GM21717 (cell line): ENCODE data around the gene CNDP2.
A peak's percentile ranks its signal among the peaks of the same experiment; 100 is the strongest.

Experiments
- ATAC-seq: cut with Tn5 transposase; IDR thresholded peaks from one replicate; pipeline ENCODE4 v1.9.1; 2021; ENCODE audit warnings: mild to moderate bottlenecking, moderate library complexity; ENCODE audit not compliant: unreplicated experiment

CNDP2 gene

GRCh38 chr18:74495581-74496507 is at the start of gene CNDP2:
CNDP2 (plus strand) TSS chr18:74496363; CDS start chr18:74499974, 3,611 bp downstream.
- ATAC-seq = peak; percentile 75

DNA sequence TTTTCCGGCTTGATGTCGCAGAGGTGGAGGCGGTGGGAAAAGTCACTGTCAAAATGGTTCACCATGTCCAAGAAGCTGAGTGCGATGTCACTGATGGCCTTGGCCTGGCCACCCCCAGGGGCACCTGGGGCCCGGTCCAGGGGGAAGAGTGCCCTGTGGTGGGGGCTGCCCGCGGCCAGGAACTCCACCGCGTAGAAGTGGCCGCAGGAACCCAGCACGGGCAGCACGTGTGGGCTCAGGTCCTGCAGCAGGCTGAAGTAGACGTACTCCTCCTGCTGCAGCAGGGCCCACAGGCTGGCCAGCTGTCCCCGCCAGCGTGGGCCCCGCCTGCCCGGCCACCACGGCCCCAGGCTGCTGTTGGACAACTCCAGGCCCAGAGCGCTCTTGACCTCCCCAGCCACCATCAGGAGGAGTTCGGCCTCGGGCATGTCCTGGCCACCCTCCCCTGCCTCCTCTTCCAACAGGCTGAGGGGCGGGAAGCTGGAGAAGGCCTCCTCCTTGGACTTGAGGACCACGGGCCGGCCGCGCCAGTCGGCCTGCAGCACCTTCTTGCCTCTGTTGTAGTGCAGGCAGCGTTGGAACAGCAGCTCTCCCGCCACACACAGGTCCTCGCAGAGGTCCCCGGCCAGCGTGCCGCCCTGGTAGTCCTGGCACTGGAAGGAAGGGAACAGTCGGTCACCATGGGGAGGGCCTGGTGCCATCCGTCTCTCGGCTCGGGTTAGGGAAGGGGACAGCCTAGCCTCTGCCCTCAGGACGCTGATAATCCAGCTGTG is 49.3 kb upstream of the CNDP2 start:
- no peak for ATAC-seq

DNA sequence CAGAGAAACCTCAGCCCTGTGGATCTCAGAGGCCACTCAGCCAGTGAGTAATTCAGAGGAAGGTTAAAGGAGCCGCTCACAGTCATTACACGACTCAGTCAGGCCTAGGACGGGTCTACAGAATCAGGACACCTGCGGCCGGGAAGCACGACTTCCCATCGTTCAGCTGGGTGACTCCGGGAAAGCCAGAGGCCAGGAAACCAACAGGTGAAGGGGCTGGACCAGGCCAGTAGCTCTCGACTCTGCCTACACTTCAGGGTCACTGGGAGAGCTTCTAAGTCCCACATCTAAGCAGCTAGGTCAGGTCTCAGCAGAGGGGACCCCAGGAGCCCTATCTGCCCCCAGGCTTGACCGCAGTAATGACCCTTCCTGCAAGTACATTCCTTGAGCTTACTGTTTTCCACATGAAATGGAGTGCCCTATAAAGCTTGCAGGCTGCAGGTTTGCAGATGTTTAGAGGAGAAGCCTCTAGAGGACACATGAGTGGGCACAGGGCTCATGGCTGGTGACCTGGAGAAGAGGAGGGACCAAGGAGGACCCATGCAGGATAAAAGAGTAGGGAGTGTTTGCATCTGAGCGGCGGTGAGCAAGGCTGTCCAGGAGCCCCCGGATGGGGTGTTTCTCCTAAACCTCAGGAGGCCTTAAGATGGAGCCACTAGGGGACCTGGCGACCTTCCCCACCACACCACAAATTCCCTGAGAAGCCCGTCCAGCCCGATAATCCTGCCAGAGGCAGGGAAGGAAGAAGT is 48.6 kb upstream of the CNDP2 start:
- ATAC-seq = no peak

GRCh38 chr18:74450626-74451025 is 45.5 kb upstream of the CNDP2 start:
- ATAC-seq = no peak

DNA sequence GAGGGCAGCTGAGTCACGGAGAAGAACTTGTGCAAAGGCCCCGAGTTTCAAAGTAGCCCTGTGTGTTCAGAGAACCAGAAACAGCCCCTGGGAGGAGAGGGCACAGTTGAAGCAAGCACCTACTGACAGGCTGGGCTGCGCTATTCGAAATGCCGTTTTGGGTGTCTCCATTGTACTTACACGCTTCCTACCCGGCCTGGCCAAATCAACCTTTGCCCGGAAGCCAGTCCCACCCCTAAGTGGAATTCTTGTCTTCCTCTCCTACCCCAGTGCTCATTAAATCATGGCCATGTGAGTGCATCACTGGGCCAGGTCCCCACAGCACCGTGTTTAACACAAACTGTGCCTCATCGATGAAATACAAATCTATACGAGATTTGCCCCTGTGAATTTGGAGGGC is 45.0 kb upstream of the CNDP2 start:
- ATAC-seq = no peak

DNA sequence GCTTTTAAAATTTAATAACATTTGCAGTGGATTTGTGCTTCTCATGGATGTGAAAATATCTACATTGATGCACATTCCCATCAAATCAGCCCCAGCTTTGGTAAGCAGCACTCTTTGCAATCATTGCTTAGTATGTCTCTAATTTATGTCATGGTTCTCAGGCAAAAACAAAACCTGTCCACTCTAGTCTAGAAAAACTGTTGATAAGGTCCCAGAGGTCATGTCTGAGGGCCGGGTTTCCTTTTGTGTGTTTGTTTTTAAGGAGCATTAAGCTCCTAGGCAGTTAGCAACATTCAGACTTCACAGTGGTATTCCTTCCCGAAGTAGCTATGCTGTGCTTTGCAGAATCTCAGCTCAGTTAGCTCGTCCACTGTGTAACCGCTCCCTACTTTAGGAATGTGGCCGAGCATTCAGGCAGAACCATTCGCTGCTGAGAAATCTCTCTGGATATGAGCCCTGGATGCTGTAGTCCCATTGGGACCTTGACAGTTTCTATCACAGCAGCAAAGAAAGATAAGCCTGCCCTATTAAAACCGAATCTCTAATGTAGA is 43.1 kb upstream of the CNDP2 start:
- no peak for ATAC-seq

- ATAC-seq = no peak
Measured at GRCh38 chr18:74453642-74454198, 42.4 kb upstream of the CNDP2 start.

- no peak for ATAC-seq
Measured at GRCh38 chr18:74454279-74454751, 41.8 kb upstream of the CNDP2 start.

DNA sequence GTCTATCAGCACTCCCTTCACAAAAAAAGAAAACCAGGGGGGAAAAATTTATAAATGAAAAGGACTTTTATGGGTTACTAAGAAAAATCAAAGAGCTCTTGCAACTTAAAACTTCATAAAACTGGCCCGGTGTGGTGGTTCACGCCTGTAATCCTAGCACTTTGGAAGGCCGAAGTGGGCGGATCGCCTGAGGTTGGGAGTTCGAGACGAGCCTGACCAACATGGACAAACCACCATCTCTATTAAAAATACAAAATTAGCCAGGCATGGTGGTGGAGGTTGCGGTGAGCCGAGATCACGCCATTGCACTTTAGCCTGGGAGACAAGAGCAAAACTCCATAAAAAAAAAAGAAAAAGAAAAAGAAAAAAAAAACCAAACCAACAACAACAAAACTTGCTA is 40.8 kb upstream of the CNDP2 start:
- ATAC-seq = no peak

DNA sequence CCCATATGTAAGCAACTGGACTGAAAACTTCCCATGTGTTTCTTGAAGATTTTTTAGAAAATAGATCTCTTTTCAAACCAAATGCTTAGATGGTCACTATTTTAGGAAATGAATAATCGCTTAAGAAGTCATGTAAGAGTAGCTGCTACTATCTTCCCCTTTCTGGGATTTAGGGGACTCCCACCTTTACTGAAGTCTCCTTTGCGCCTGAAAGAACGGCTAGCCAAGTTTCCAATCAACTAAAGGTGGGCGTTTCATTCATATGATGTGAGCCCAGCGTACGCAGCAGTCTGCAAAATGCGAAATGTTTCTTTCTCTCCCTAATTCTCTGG is 40.2 kb upstream of the CNDP2 start:
- ATAC-seq = no peak

DNA sequence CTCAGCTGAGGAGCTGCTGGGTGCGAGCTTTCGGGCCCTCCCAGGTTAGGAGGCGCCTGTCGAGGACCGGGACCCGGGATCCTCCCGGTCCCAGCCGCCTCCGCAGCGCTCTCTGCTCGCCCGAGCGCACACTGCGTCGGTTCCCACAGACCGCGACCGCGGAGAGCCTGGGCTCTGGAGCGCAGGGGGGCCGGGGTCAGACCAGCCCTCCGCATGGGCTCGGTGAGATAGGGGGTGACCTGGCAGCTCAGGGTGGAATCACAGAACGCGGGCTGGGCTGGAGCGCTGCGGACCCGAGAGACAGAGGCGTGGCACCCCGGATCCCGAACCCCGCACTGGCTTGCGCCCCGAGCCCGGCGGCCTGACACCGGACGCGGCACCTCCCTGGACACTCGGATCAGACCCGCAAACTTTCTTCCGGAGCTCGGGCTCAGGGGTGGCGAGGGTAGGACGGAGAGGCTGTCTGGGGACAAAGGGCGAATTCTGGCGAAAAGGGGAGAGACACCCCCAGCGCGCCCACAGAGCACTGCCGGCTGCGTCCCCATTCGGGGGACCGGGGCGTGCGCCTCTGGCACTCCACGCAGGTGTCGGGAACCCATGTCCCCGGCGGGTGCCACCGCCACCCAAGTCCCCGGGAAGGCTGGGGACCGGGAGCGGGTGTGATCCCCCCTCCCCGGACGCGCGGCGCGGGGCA is 39.7 kb upstream of the CNDP2 start:
- ATAC-seq = no peak

DNA sequence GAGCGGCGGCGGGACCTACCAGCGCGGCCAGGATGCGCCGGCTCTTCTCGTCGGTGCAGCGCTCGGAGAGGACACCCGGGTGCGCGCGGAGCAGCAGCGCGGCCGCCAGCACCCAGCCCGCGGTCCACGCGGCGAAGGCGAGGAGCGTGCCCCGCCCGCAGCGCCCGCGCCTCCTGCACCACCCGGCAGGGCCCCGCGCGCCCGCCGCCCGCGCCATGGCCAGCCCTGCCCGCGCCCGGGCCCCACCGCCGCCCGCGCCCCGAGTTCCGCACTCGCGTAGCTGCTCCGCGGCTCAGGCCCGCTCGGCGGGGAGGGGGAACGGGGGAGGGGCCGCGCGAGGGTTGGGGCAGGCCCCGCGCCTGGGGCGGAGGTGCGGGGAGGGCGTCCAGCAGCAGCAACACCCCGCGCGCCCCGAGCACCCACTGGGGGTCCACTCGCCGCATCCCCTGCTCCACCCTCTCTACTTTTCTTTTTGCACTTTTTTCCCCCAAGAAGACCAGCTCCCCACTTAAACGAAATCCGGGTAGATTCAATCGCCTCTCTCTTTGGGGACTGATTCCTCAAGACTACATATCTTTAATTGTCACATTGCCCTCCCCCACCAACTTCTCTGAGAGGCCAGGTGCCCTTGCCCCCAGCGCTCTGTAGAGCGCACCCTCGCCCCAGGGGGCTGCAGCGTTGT is 39.0 kb upstream of the CNDP2 start, which contains the start of gene DIPK1C:
TSS of gene DIPK1C (minus strand) at position 266 of the 682 bp plus-strand sequence. CDS start at position 217, 49 bp downstream.
- no peak for ATAC-seq

DNA sequence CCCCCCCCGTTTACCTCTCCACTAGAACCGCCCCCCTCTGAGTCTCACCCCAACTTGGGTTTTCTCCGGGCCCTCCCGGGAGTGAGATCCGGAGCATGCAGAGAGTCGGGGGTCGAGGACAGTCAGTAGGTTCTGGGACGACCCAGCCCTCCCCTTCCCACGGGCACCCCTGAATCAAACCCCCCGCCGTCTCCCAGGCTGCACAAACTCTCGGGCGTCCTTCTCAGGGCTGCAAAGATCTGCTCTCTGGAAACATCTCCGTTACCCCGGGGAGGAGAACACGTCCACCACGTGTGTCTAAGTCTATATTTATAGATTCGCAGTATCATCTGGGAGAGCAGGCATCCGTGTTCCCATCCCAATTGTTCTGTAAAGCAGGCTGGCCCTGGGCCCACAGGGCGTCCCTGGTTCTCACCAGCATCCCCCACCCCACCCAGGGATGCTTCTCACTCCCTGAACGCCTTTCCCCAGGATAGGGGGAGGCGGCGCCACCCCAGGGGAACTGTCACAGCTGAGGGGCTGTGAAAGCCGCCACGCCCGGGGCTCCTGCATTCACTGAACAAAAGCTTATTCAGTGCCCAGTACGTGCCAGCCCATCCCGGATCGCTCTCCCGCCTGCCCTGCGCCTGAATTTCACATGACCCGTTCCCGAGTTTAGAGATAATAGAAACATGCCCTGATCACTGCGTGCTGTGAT is 38.3 kb upstream of the CNDP2 start:
- ATAC-seq = no peak

DNA sequence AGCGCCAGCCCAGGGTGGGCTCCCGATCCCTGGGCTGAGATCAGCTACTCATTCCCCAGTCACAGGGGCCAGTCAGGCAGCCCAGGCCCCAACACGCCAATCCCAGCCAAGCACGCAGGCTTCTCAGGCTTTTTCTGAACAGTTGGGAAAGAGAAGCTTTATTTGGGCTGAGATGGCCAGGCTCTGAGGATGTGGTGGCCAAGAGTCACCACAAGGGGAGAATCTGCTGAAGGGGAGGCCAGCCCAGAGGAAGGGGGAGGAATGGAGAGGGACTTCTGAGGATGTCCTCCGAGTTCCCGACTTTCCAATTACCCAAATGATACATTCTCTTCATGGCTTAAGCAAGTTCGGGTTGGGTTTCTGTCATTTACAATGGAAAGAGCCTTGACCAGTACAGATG is 36.3 kb upstream of the CNDP2 start:
- ATAC-seq = no peak

GRCh38 chr18:74460825-74461224 is 35.3 kb upstream of the CNDP2 start:
- ATAC-seq = no peak

- no peak for ATAC-seq
Measured at GRCh38 chr18:74463254-74463653, 32.9 kb upstream of the CNDP2 start.

- ATAC-seq = no peak
Measured at GRCh38 chr18:74463983-74464382, 32.2 kb upstream of the CNDP2 start.

DNA sequence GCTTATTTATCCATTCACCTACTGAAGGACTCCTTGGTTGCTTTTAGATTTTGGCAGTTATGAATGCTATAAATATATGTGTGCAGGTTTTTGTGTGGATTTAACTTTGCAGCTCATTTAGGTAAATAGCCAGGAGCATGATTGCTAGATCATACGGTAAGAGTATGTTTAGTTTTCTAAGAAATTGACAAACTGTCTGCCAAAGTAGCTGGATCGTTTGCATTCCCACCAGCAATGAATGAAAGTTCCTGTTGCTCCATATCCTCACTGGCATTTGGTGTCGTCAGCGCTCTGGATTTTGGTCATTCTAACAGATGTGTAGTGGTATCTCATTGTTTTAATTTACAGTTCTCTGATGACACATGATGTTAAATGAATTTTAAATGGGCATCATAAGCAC is 30.4 kb upstream of the CNDP2 start:
- ATAC-seq = no peak

- no peak for ATAC-seq
Measured at GRCh38 chr18:74468547-74469061, 27.6 kb upstream of the CNDP2 start.
